Stimulated activated naive CD8-positive, alpha-beta T cell treated with anti-CD3 and anti-CD28 coated beads, Interleukin-15, amount 100 ng/mL, for 72 hours (primary cell): ENCODE results near the gene WDR62.

Experiments used
- ATAC-seq: fragments of 150-1000 bp; cut with Tn5 transposase; 2 replicates; pipeline ENCODE4 v1.10.0; 2021; ENCODE audit warnings: mild to moderate bottlenecking, moderate library complexity
- DNase-seq, 2 donors: peaks; one replicate each; pipeline ENCODE4 v3.0.0; 2021 to 2022
- H3K27ac Mint-ChIP-seq, 2 donors: one replicate each; pipeline ENCODE4 v1.8.0; 2022; ENCODE audit warnings: mild to moderate bottlenecking in 2 of 2, mixed read lengths in 2 of 2, moderate library complexity in 2 of 2
- H3K27me3 Mint-ChIP-seq: one replicate; pipeline ENCODE4 v1.8.0; 2022; ENCODE audit warnings: mixed read lengths
- H3K4me1 Mint-ChIP-seq: one replicate; pipeline ENCODE4 v1.8.0; 2022; ENCODE audit warnings: mild to moderate bottlenecking, mixed read lengths
- H3K4me3 Mint-ChIP-seq, 2 donors: one replicate each; pipeline ENCODE4 v1.8.0; 2022; ENCODE audit warnings: mild to moderate bottlenecking in 2 of 2, mixed read lengths in 2 of 2, moderate library complexity in 1 of 2
- H3K9me3 Mint-ChIP-seq, 2 donors: one replicate each; pipeline ENCODE4 v1.8.0; 2022; ENCODE audit warnings: mixed read lengths in 2 of 2

WDR62 gene

DNA sequence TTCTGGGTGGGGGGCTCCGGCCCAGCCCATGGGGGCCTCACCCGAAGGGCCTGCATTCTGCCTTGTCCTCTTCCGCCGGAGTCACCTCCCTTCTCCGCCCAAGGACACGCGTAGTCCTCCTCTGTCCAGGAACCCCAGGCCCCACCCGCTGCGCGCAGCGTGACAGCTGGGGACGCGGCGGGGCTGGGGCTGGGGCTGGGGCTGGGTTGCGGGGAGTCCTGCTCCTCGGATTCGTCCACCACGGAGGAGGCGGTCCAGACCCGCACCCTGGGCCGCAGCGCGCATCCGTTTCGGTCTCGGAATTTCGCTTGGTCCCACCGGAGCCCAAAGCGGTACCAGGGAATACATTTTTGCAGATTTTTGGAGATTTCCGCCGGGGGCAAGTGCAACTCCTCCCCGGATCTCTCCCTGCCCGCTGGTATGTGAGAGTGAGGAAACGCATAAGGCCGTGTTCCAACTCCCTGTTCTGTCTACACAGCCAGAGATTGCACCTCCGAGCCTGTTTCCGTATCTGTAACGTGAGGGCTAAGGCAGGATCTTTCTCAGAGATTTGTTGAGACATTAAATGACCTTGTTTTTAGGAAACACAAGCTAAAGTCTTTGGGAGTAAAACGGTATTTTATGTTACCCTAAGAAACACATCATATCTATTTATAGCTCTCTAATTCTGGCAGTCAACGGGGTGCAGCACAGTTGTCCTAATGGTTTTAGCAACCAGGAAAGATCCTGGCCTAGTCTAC is 97.8 kb downstream of the WDR62 start, which contains the start of gene COX7A1:
Gene COX7A1, minus strand, starts transcription at position 96 of the 740 bp plus-strand sequence. Its CDS starts 40 bp downstream, at position 56.
- no peak within 1 kb of the TSS for H3K27ac Mint-ChIP-seq
- ATAC-seq, result no peak

GRCh38 chr19:36153126-36153525 is 98.4 kb downstream of the WDR62 start:
- Mint-ChIP-seq H3K27me3 (no peaks in the 10 kb centered on the region), H3K4me3 (no peak overlapping the region), H3K9me3 (no peaks in the 10 kb centered on the region), H3K4me1 (no peaks in the 10 kb centered on the region), H3K27ac (no peak overlapping the region)
- ATAC-seq (no peak), DNase-seq (no peak)

More for the DNA sequence above, 97.8 kb downstream of the WDR62 start, which contains the start of gene COX7A1:
- H3K4me1 Mint-ChIP-seq, result no peaks in the 10 kb centered on the region
- no peak for DNase-seq
- no peaks in the 10 kb centered on the region for H3K27me3 Mint-ChIP-seq
- H3K9me3 Mint-ChIP-seq, result no peaks in the 10 kb centered on the region
- H3K4me3 Mint-ChIP-seq, result no peak within 1 kb of the TSS
